Mesodermal cell (in vitro differentiated cells): ENCODE data around the gene RAD51AP2.

ENCODE experiments used
- H3K27ac ChIP-seq: 2 replicates; pipeline ENCODE4 v1.7.0; 2013; ENCODE audit warnings: mild to moderate bottlenecking, low read depth, low read length, moderate library complexity; ENCODE audit not compliant: severe bottlenecking
- H3K36me3 ChIP-seq: 2 replicates; pipeline ENCODE4 v1.7.1; 2013; ENCODE audit warnings: mild to moderate bottlenecking, low read length, moderate library complexity; ENCODE audit not compliant: control insufficient read depth, insufficient read depth
- H3K4me1 ChIP-seq: one replicate; pipeline ENCODE4 v1.7.1; 2013; ENCODE audit warnings: mild to moderate bottlenecking, low read length; ENCODE audit not compliant: insufficient read depth, control insufficient read depth, poor library complexity, severe bottlenecking
- H3K4me3 ChIP-seq: 2 replicates; pipeline ENCODE4 v1.7.0; 2013; ENCODE audit warnings: low read length, control low read depth, mild to moderate bottlenecking; ENCODE audit not compliant: insufficient read depth, poor library complexity, severe bottlenecking; ENCODE audit errors: extremely low read depth
- H3K9me3 ChIP-seq: 2 replicates; pipeline ENCODE4 v1.7.1; 2013; ENCODE audit warnings: mild to moderate bottlenecking, low read length, moderate library complexity; ENCODE audit not compliant: control insufficient read depth
- WGBS, 2 experiments: methylation state at CpG; one replicate each; pipeline ENCODE4 v1.1.5; 2013; ENCODE audit warnings: missing lambda C conversion rate in 2 of 2; ENCODE audit not compliant: insufficient coverage in 2 of 2; 5-methylcytosine and 5-hydroxymethylcytosine counted together

RAD51AP2 gene

DNA sequence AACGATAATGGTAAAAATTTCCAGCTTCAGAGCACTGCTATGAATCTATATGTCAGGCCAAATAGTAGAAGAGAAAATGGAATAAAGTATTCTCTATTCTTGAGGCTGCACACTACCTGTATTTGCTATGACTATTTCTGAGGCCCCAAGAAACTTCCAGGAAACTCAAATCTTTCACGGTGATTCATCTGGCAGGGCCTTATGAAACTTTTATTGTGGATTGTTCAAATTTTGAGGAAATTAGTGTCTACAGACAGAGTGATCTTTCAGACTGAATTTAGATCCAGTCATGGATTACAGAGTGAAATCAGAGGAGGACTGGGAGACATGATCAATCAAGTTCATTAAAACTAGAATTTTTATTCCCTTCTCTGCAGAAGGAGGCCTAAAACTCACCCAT, 18.2 kb upstream of the RAD51AP2 start:
- no peak overlapping the region for H3K4me3 ChIP-seq
- no peak overlapping the region for H3K27ac ChIP-seq
- peaks cover 8% of the 10 kb centered on the region for H3K4me1 ChIP-seq
- no peaks in the 10 kb centered on the region for H3K9me3 ChIP-seq
- H3K36me3 ChIP-seq = no peaks in the 10 kb centered on the region
- WGBS, 2 experiments = 83% methylated on average over 2 of the region's 2 CpGs; no CpG with 5 or more reads in 1 of the 2 experiments

- Histone ChIP-seq H3K4me3 (no peak overlapping the region), H3K27ac (no peak overlapping the region), H3K4me1 (no peaks in the 10 kb centered on the region), H3K36me3 (no peaks in the 10 kb centered on the region), H3K9me3 (no peaks in the 10 kb centered on the region)
- WGBS, 2 experiments = no CpG with 5 or more reads among the region's 2 CpGs
These were observed 15.3 kb upstream of the RAD51AP2 start for GRCh38 chr2:17533546-17533945.

- Histone ChIP-seq H3K4me1 (no peaks in the 10 kb centered on the region), H3K9me3 (no peaks in the 10 kb centered on the region), H3K36me3 (no peaks in the 10 kb centered on the region), H3K4me3 (no peak overlapping the region), H3K27ac (no peak overlapping the region)
- WGBS, 2 experiments = 75% methylated on average over 1 of the region's 2 CpGs; no CpG with 5 or more reads in 1 of the 2 experiments
These were observed 11.5 kb upstream of the RAD51AP2 start for GRCh38 chr2:17529771-17530170.

DNA sequence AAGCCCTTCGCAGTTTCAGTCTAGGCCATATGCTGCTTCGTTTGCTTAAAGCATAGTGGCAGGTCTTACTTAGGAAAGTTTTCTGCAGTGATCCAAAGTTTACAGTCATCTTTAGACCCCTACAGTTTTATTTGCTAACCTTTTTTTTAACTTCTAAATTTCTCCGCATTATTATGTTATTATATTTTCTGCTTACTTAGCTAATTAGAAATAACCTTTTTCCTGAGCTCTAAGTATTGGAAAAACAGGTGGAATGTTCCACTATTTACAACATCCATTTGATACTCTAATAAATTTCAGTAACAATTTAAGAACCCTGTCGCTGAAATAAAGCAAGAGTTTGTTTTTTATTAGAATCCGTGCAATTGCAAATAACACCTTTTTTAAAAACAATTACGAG, 4.1 kb upstream of the RAD51AP2 start:
- H3K4me3 ChIP-seq = no peak overlapping the region
- H3K27ac ChIP-seq = no peak overlapping the region
- H3K4me1 ChIP-seq = no peaks in the 10 kb centered on the region
- WGBS, 2 experiments = 82% methylated on average over 2 of the region's 6 CpGs; no CpG with 5 or more reads in 1 of the 2 experiments
- H3K9me3 ChIP-seq = no peaks in the 10 kb centered on the region
- no peaks in the 10 kb centered on the region for H3K36me3 ChIP-seq

GRCh38 chr2:17521621-17522020, 3.4 kb upstream of the RAD51AP2 start:
- Histone ChIP-seq H3K4me3 (no peak overlapping the region), H3K4me1 (no peaks in the 10 kb centered on the region), H3K27ac (no peak overlapping the region), H3K9me3 (no peaks in the 10 kb centered on the region), H3K36me3 (no peaks in the 10 kb centered on the region)
- no CpG with 5 or more reads among the region's 2 CpGs for WGBS, 2 experiments

DNA sequence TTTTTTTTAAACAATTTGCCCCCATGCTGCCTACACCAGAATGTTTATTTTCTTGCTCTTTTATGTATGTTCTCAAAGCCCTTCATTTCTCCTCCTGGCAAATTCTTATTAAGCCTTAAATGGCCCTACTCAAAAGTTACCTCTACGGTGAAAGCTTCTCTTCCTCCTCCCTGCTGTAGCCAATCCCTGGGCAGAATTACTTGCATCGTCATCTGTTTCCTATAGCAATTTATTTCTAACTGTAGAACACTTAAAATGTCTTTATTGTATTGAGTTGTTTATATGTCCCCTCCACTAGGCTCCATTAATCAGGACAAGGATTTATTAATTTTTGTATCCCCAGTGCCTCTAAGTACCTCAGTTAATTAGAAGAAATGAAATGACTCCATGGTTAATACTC, 2.5 kb upstream of the RAD51AP2 start:
- 67% methylated on average over 1 of the region's 2 CpGs; no CpG with 5 or more reads in 1 of the 2 experiments for WGBS, 2 experiments
- H3K4me1 ChIP-seq = no peaks in the 10 kb centered on the region
- H3K27ac ChIP-seq = no peak overlapping the region
- H3K36me3 ChIP-seq = no peaks in the 10 kb centered on the region
- H3K9me3 ChIP-seq = no peaks in the 10 kb centered on the region
- no peak overlapping the region for H3K4me3 ChIP-seq

DNA sequence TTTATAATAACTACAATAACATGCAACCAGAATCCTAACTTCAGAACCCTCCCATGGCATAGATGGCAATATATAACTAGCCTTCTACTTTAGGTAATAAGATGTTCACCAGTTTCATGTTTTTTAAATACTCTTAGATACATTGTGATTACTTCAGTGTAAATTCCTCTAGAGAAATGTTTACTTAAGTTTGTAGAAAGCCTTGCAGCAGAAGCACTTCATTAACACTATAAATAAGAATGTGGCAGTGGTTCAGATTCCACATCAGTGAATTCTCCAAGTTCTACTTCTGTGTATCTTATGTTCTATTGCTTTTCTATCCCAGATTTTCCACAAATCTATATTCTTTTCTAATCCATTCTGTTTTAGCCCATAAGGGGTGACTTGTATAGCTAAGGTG, 1.2 kb upstream of the RAD51AP2 start:
- H3K36me3 ChIP-seq = no peaks in the 10 kb centered on the region
- H3K4me1 ChIP-seq = no peaks in the 10 kb centered on the region
- no peak overlapping the region for H3K27ac ChIP-seq
- H3K9me3 ChIP-seq = no peaks in the 10 kb centered on the region
- no peak overlapping the region for H3K4me3 ChIP-seq

GRCh38 chr2:17517481-17518211, 594 bp downstream of the RAD51AP2 start:
- 56 to 64% methylated on average over 3 to 5 of the region's 8 CpGs for WGBS, 2 experiments
- Histone ChIP-seq H3K4me3 (peak overlapping the region; percentile 45), H3K4me1 (no peaks in the 10 kb centered on the region), H3K27ac (peak overlapping the region; percentile 69), H3K9me3 (no peaks in the 10 kb centered on the region), H3K36me3 (no peaks in the 10 kb centered on the region)

DNA sequence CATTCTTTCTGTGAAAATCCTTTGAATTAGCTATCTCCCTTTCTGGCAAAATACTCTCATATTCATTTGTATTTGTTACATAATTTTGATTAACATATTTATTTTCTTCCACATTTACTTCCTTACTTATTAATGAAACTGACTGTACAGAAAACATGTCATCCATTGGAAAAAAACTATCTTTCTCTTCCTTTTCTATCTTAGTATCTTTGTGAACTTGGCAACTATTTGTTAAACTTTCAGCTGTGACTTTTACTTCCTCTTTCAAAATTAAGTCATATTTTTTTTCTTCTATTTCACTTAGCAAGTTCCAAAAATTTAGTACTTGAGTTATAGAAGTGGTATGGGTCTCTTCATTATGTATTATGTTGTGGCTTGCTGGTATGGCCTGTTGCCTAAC, 2.6 kb downstream of the RAD51AP2 start:
- no peaks in the 10 kb centered on the region for H3K4me1 ChIP-seq
- no peak overlapping the region for H3K4me3 ChIP-seq
- H3K36me3 ChIP-seq = no peaks in the 10 kb centered on the region
- no peak overlapping the region for H3K27ac ChIP-seq
- no peaks in the 10 kb centered on the region for H3K9me3 ChIP-seq

- WGBS, 2 experiments = 86 to 100% methylated on average over 1 of the region's 2 CpGs
- H3K36me3 ChIP-seq = no peaks in the 10 kb centered on the region
- H3K27ac ChIP-seq = no peak overlapping the region
These were observed 11.3 kb downstream of the RAD51AP2 start for GRCh38 chr2:17506736-17507616.

GRCh38 chr2:17497718-17498117, 20.5 kb downstream of the RAD51AP2 start:
- Histone ChIP-seq H3K4me3 (no peak overlapping the region), H3K27ac (no peak overlapping the region), H3K4me1 (no peaks in the 10 kb centered on the region), H3K36me3 (no peaks in the 10 kb centered on the region), H3K9me3 (no peaks in the 10 kb centered on the region)
- WGBS, 2 experiments = no CpG with 5 or more reads among the region's 1 CpG

More at GRCh38 chr2:17506736-17507616, 11.3 kb downstream of the RAD51AP2 start:
- no peaks in the 10 kb centered on the region for H3K9me3 ChIP-seq
- no peaks in the 10 kb centered on the region for H3K4me1 ChIP-seq
- no peak overlapping the region for H3K4me3 ChIP-seq
